RWPE1 (cell line): Measurements from ENCODE around the gene TMEM185A.
"Not testable (repeated sequence)": the region's sequence is repeated elsewhere in the genome, so short reads cannot be mapped to it uniquely, and the experiment has no call there.

Experiments used
- CTCF ChIA-PET: fragments of 350-600 bp; sonication (Branson Sonifier 250); formaldehyde crosslinking; extraction: SDS; loops from one replicate; lab custom pipeline; 2021; lab: Yijun Ruan, JAX
- POLR2A ChIA-PET: fragments of 400-600 bp; formaldehyde crosslinking; extraction: SDS; loops from one replicate; lab custom pipeline; 2020; ENCODE audit warnings: antibody characterized with exemption; ENCODE audit not compliant: low non-redundant PET; lab: Yijun Ruan, JAX
- DNase-seq: peaks from one replicate; pipeline ENCODE4 v3.0.0; 2012; ENCODE audit warnings: low spot score
- H3K27ac ChIP-seq: fragments of 450-650 bp; 2 replicates; pipeline ENCODE4 v1.5.1; 2017
- CTCF ChIP-seq: fragments of 450-650 bp; conservative IDR thresholded peaks from 2 replicates; pipeline ENCODE4 v1.5.1; 2017; ENCODE audit warnings: low read depth, mild to moderate bottlenecking

TMEM185A gene

GRCh38 chrX:149618871-149619270 lies 12.7 kb downstream of the TMEM185A start:
- CTCF ChIA-PET = interaction anchor here (0.7 kb wide), 1 partner anchor 12 kb away, joined by 3 read pairs; no protein-coding TSS in a partner anchor
- TF ChIP-seq CTCF = no peak
- DNase-seq = no peak
- H3K27ac ChIP-seq = no peak overlapping the region
- POLR2A ChIA-PET = no interaction called here

- no peak overlapping the region for H3K27ac ChIP-seq
- DNase-seq = no peak
- no peak for TF ChIP-seq CTCF
- POLR2A ChIA-PET = no interaction called here
- CTCF ChIA-PET = no interaction called here
These were observed 19.9 kb downstream of the TMEM185A start for GRCh38 chrX:149611623-149612175.

- no peak for DNase-seq
- TF ChIP-seq CTCF = no peak
- ChIA-PET POLR2A (no interaction called here), CTCF (no interaction called here)
- no peak overlapping the region for H3K27ac ChIP-seq
These were observed 21.1 kb downstream of the TMEM185A start for GRCh38 chrX:149610511-149610910.

- POLR2A ChIA-PET = no interaction called here
- CTCF ChIA-PET = no interaction called here
- no peak for DNase-seq
- H3K27ac ChIP-seq = no peak overlapping the region
- no peak for TF ChIP-seq CTCF
These were observed 23.9 kb downstream of the TMEM185A start for GRCh38 chrX:149607699-149608098.

- DNase-seq, CTCF ChIA-PET, H3K27ac ChIP-seq, POLR2A ChIA-PET: not testable (repeated sequence)
These were observed 26.2 kb downstream of the TMEM185A start for GRCh38 chrX:149605248-149605885.

- H3K27ac ChIP-seq, POLR2A ChIA-PET, DNase-seq, CTCF ChIA-PET: not testable (repeated sequence)
These were observed 33.0 kb downstream of the TMEM185A start for GRCh38 chrX:149598603-149599002.

DNA sequence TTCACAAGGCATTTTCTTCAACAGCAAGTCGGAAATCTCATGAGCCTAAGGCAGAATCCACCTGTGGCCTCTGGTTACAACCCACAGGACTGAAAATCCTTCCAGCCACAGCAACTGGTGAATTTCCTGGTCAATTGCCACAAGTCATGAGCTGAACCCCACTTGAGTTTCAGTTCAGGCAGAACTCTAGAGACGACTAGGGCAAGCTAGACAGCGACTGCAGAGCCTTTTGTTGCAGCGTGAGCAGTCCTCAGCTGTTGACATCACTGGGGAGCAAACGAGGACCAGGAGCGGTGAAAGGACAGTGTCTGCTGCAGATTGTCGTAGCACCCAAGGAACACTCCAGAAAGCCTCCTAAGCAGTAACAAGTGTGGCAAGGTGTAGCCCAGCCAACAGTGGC lies 35.6 kb downstream of the TMEM185A start:
- CTCF ChIA-PET, DNase-seq, POLR2A ChIA-PET, H3K27ac ChIP-seq: not testable (repeated sequence)

- POLR2A ChIA-PET, H3K27ac ChIP-seq, DNase-seq, CTCF ChIA-PET: not testable (repeated sequence)
These were observed 36.4 kb downstream of the TMEM185A start, which contains the start of gene HSFX2 for GRCh38 chrX:149595214-149595613. Gene HSFX2 (minus strand): TSS chrX:149595314. CDS start chrX:149594700, 614 bp downstream.

GRCh38 chrX:149590993-149591392 lies 40.6 kb downstream of the TMEM185A start:
- H3K27ac ChIP-seq, CTCF ChIA-PET, DNase-seq, POLR2A ChIA-PET: not testable (repeated sequence)

DNA sequence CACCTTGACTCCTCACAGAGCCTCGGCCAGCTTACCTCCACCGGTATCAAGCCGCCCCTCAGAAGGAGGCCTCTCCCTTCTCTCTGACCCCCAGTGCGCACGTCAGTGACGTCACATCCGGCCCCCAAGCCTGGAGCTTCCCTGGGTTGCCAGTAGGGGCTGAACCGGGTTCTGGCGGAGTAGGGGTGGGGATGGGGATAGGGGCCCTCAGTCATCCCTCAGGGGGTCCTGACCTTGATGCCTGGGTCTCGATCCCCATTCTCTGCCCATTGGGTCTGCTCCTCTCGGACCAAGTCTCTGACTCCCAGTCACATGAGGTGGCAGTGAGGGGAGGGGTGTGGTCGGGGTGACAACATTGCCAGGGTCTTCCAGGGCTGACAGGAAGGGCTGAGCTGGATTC lies 44.2 kb downstream of the TMEM185A start, which contains the start of gene MAGEA9B:
TSS of gene MAGEA9B (minus strand) at position 101 of the 400 bp plus-strand sequence. CDS start 4,280 bp downstream, outside the sequence.
- POLR2A ChIA-PET, CTCF ChIA-PET, H3K27ac ChIP-seq, DNase-seq: not testable (repeated sequence)

DNA sequence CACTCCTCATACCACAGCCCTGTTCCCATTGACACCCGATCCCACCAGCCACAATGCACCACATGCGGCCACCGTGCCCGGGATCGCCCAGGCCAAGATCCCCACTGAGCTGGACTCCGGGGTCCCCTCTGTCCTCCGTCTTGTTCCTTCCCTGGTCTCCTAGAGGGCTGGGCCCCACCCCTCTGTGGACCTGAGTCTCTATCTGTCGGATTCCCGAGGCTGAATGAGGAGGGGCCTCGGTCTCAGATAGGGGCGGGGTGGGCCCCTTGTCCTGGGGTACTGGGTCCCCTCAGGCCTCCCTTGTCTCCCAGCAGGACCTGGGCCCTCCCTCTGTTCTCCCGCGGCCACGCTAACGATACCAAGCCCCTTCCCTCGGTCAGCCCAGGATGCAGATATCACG lies 46.0 kb downstream of the TMEM185A start:
- CTCF ChIA-PET, POLR2A ChIA-PET, DNase-seq, H3K27ac ChIP-seq: not testable (repeated sequence)

GRCh38 chrX:149573456-149573855 lies 58.1 kb downstream of the TMEM185A start:
- DNase-seq, POLR2A ChIA-PET, H3K27ac ChIP-seq, CTCF ChIA-PET: not testable (repeated sequence)
